Skeletal muscle tissue (tissue), 4 donors: Measurements from ENCODE around the gene DDR2. TPM values are rescaled to one million over a fixed set of nuclear protein-coding genes. Genes with fewer than 3 reads are reported as not detected.

ENCODE experiments used
- H3K27ac ChIP-seq: one replicate; pipeline ENCODE4 v1.7.0; 2013; ENCODE audit warnings: mild to moderate bottlenecking, low read depth, low read length, inconsistent platforms
- H3K27me3 ChIP-seq, 3 donors: one replicate each; pipeline ENCODE4 v1.7.0; 2013; ENCODE audit warnings: low read length in 3 of 3; ENCODE audit not compliant: control insufficient read depth in 3 of 3, insufficient read depth in 3 of 3
- H3K36me3 ChIP-seq, 3 donors: one replicate each; pipeline ENCODE4 v1.7.0; 2013; ENCODE audit warnings: low read length in 3 of 3; ENCODE audit not compliant: control insufficient read depth in 3 of 3, insufficient read depth in 3 of 3
- H3K4me1 ChIP-seq, 3 donors: one replicate each; pipeline ENCODE4 v1.7.0; 2013; ENCODE audit warnings: low read length in 3 of 3, mild to moderate bottlenecking in 3 of 3; ENCODE audit not compliant: control insufficient read depth in 3 of 3, insufficient read depth in 3 of 3
- H3K4me3 ChIP-seq, 3 donors: one replicate each; pipeline ENCODE4 v1.7.0; 2013; ENCODE audit warnings: low read length in 3 of 3
- H3K9ac ChIP-seq, 3 donors: one replicate each; pipeline ENCODE4 v1.7.0; 2013; ENCODE audit warnings: low read length in 3 of 3, mild to moderate bottlenecking in 3 of 3, moderate library complexity in 2 of 3, low read depth in 1 of 3
- H3K9me3 ChIP-seq, 3 donors: one replicate each; pipeline ENCODE4 v1.7.0; 2013; ENCODE audit warnings: low read length in 3 of 3; ENCODE audit not compliant: control insufficient read depth in 3 of 3
- total RNA-seq: library from RNA; depleted of rRNA; stranded (reverse); fragments of >200 nt; gene quantifications from one replicate; pipeline ENCODE4 v1.2.3, GENCODE V29; 2014
- donor health status: Osteomylitis.

Gene DDR2
- total RNA-seq, 1 donor from 2014 or later: 40.2 TPM

DNA sequence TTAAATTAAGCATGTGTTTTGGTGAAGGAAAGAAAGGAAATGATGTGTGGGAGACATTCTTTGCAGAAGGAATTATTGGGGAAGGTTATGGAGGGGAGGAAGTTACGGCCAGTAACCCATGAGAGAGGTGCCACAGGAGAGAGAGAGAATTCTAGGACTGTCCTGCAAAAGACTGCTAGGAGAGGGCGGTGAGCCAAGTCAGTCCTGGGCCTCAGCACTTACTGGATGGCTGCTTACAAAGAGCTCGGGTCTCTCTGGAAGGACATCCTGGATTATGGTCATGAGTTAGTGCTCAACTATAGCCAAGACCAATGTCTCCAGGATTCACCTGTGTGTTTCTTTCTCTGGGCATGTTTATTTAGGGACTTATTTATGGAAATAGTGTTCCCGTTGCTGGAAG, 83.9 kb downstream of the DDR2 start:
- H3K36me3 ChIP-seq: no peaks in the 10 kb centered on the region
- H3K9me3 ChIP-seq: no peaks in the 10 kb centered on the region
- H3K27ac ChIP-seq: no peak overlapping the region
- no peak overlapping the region for H3K4me3 ChIP-seq
- H3K4me1 ChIP-seq: no peaks in the 10 kb centered on the region
- no peaks in the 10 kb centered on the region for H3K27me3 ChIP-seq
- H3K9ac ChIP-seq: no peak overlapping the region

- no peaks in the 10 kb centered on the region for H3K4me1 ChIP-seq
- no peaks in the 10 kb centered on the region for H3K36me3 ChIP-seq
- no peak overlapping the region for H3K9ac ChIP-seq
- H3K9me3 ChIP-seq: no peaks in the 10 kb centered on the region
- no peak overlapping the region for H3K4me3 ChIP-seq
- no peak overlapping the region for H3K27ac ChIP-seq
- H3K27me3 ChIP-seq: no peaks in the 10 kb centered on the region
Observed at GRCh38 chr1:162716552-162716951, 84.3 kb downstream of the DDR2 start.

GRCh38 chr1:162717548-162718184, 85.4 kb downstream of the DDR2 start:
- no peaks in the 10 kb centered on the region for H3K9me3 ChIP-seq
- H3K9ac ChIP-seq: no peak overlapping the region
- H3K36me3 ChIP-seq: no peaks in the 10 kb centered on the region
- H3K27ac ChIP-seq: no peak overlapping the region
- H3K4me3 ChIP-seq: no peak overlapping the region
- H3K4me1 ChIP-seq: peaks cover 0 to 2% (median 0%) of the 10 kb centered on the region in 3 donors
- H3K27me3 ChIP-seq: no peaks in the 10 kb centered on the region

- H3K4me3 ChIP-seq: no peak overlapping the region
- H3K4me1 ChIP-seq: peaks cover 0 to 2% (median 2%) of the 10 kb centered on the region in 3 donors
- H3K9ac ChIP-seq: no peak overlapping the region
- no peaks in the 10 kb centered on the region for H3K27me3 ChIP-seq
- no peak overlapping the region for H3K27ac ChIP-seq
- H3K36me3 ChIP-seq: no peaks in the 10 kb centered on the region
- no peaks in the 10 kb centered on the region for H3K9me3 ChIP-seq
Observed at GRCh38 chr1:162719678-162720077, 87.4 kb downstream of the DDR2 start.

DNA sequence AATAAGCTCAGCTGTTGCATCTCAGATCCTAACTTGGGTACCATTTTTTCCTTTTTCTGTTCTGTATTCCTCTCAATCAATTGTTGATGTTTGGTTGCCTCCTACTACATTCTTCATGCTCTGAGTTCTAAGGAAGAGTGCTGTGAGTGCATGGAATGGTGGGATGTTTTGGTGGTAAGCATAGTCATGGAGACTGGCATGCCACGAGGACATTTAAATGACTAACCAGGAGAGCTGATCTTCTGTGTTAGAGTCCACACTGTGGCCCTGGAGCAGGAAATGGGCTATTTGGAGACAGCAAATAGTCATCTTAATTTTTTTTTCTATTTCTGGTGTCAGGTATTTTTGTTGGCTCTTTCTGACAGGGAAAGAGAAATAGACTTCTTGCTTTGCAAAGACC, 88.7 kb downstream of the DDR2 start:
- H3K9ac ChIP-seq: no peak overlapping the region
- no peak overlapping the region for H3K27ac ChIP-seq
- no peaks in the 10 kb centered on the region for H3K36me3 ChIP-seq
- peaks cover 0 to 2% (median 2%) of the 10 kb centered on the region in 3 donors for H3K4me1 ChIP-seq
- no peaks in the 10 kb centered on the region for H3K27me3 ChIP-seq
- no peaks in the 10 kb centered on the region for H3K9me3 ChIP-seq
- H3K4me3 ChIP-seq: no peak overlapping the region

- no peaks in the 10 kb centered on the region for H3K9me3 ChIP-seq
- no peaks in the 10 kb centered on the region for H3K36me3 ChIP-seq
- H3K27ac ChIP-seq: no peak overlapping the region
- H3K9ac ChIP-seq: no peak overlapping the region
- peaks cover 0 to 2% (median 2%) of the 10 kb centered on the region in 3 donors for H3K4me1 ChIP-seq
- H3K27me3 ChIP-seq: no peaks in the 10 kb centered on the region
- H3K4me3 ChIP-seq: no peak overlapping the region
Observed at GRCh38 chr1:162721471-162721870, 89.2 kb downstream of the DDR2 start.

GRCh38 chr1:162722036-162722435, 89.8 kb downstream of the DDR2 start:
- H3K4me3 ChIP-seq: no peak overlapping the region
- H3K9me3 ChIP-seq: no peaks in the 10 kb centered on the region
- no peak overlapping the region for H3K27ac ChIP-seq
- no peak overlapping the region for H3K9ac ChIP-seq
- no peaks in the 10 kb centered on the region for H3K27me3 ChIP-seq
- peaks cover 0 to 2% (median 2%) of the 10 kb centered on the region in 3 donors for H3K4me1 ChIP-seq
- H3K36me3 ChIP-seq: no peaks in the 10 kb centered on the region

DNA sequence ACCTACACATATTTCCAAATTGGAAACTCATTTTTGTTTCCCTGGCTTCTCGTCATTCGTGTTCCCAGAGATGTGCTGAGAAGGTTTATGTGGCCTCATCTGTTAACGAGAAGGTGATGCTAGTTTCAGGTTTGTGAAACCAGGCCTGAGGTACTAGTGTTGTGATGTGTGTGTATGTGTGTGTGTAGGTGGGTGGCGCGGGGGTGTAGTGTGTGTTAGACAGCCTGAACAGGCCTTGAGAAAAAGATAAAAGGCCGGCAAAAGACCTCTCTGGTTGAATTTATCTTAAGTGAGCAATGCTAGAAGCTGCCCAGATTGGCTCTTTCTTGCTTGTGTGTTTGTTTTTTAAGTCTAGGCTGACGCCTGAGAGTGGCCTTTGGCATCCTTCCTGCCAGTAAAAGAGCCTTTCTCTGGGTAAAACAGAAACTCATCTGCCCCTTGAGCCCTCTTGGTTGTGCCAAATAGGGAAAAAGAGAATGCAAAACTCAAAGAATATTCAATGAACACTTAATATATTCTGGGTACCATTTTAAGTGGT, 92.4 kb downstream of the DDR2 start:
- Histone ChIP-seq H3K27me3 (no peaks in the 10 kb centered on the region), H3K4me1 (peaks cover 0 to 2% (median 2%) of the 10 kb centered on the region in 3 donors), H3K27ac (no peak overlapping the region), H3K9me3 (no peaks in the 10 kb centered on the region), H3K4me3 (no peak overlapping the region), H3K36me3 (no peaks in the 10 kb centered on the region), H3K9ac (no peak overlapping the region)

- Histone ChIP-seq H3K27ac (no peak overlapping the region), H3K9me3 (no peaks in the 10 kb centered on the region), H3K4me3 (no peak overlapping the region)
Observed at GRCh38 chr1:162725301-162725837, 93.1 kb downstream of the DDR2 start.

DNA sequence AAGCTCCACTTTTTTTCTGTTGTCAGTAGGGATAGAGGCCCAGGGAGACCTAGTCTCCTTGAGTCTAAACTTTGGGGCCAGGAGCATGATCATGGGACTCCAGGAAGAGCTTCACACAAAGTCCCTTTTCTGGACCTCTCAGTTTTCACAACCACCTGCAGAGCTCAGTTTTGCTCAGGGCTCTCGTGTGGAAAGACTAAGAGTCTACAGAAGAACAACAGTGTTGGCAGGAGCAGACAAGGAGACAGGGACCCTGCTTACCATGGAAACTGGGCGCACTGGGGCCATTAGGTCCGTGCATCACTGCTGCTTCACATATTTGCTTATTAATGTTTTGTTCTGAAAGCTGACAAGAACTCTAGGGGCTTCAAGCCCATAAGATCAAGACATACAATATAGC, 94.3 kb downstream of the DDR2 start:
- Histone ChIP-seq H3K27ac (no peak overlapping the region), H3K36me3 (no peaks in the 10 kb centered on the region), H3K4me3 (no peak overlapping the region)

More at GRCh38 chr1:162725301-162725837, 93.1 kb downstream of the DDR2 start:
- Histone ChIP-seq H3K27me3 (no peaks in the 10 kb centered on the region), H3K9ac (no peak overlapping the region), H3K4me1 (peaks cover 0 to 2% (median 2%) of the 10 kb centered on the region in 3 donors), H3K36me3 (no peaks in the 10 kb centered on the region)

More for the DNA sequence above, 94.3 kb downstream of the DDR2 start:
- H3K9me3 ChIP-seq: no peaks in the 10 kb centered on the region
- H3K9ac ChIP-seq: no peak overlapping the region
- H3K27me3 ChIP-seq: no peaks in the 10 kb centered on the region
- peaks cover 0 to 2% (median 2%) of the 10 kb centered on the region in 3 donors for H3K4me1 ChIP-seq
